WI38 (cell line): ENCODE data around the gene UMOD.
"Not testable (repeated sequence)": the region's sequence is repeated elsewhere in the genome, so short reads cannot be mapped to it uniquely, and the experiment has no call there.

Experiments
- H3K4me3 ChIP-seq: 2 replicates; pipeline ENCODE4 v1.5.1; 2011; ENCODE audit warnings: low read depth, mild to moderate bottlenecking, control low read depth, low read length
- TF ChIP-seq, protein P1 (sequence below): IDR thresholded peaks from 2 replicates; pipeline ENCODE4 v1.5.1; 2012; ENCODE audit warnings: low read depth, mild to moderate bottlenecking, control low read depth, low read length

The UMOD gene

DNA sequence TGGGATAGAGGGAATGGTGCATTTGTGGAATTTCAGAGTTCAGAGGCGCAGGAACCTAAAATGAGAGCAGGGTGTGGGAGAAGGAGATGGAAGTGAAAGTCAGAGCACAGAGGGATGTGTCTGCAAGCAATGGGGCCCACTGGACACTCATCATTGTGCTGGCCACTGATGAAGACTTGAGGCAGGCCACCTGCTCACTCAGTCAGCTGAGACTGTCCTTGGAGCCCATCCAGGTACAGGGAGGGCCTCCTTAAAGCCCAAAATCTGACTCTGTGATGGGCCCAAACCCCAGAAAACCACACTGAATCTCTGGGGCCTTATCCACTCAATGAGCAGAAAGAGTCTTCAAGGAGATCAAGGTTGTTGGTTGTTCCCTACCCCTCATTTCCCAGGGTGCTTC, 30.8 kb downstream of the UMOD start:
- TF ChIP-seq, protein P1, sequence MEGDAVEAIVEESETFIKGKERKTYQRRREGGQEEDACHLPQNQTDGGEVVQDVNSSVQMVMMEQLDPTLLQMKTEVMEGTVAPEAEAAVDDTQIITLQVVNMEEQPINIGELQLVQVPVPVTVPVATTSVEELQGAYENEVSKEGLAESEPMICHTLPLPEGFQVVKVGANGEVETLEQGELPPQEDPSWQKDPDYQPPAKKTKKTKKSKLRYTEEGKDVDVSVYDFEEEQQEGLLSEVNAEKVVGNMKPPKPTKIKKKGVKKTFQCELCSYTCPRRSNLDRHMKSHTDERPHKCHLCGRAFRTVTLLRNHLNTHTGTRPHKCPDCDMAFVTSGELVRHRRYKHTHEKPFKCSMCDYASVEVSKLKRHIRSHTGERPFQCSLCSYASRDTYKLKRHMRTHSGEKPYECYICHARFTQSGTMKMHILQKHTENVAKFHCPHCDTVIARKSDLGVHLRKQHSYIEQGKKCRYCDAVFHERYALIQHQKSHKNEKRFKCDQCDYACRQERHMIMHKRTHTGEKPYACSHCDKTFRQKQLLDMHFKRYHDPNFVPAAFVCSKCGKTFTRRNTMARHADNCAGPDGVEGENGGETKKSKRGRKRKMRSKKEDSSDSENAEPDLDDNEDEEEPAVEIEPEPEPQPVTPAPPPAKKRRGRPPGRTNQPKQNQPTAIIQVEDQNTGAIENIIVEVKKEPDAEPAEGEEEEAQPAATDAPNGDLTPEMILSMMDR = no peak
- no peak overlapping the region for H3K4me3 ChIP-seq

DNA sequence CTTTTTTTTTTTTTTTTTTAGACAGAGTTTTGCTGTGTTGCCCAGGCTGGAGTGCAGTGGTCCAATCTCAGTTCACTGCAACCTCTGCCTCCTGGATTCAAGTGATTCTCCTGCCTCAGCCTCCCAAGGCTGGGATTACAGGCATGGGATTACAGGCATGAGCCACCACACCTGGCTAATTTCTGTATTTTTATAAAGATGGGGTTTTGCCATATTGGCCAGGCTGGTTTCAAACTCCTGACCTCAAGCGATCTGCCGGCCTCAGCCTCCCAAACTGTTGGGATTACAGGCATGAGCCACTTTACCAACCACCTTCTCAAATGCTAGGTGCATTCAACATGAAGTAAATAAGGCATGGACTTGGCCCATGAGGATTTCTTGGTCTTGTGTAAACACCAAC, 31.5 kb downstream of the UMOD start:
- H3K4me3 ChIP-seq = not testable (repeated sequence)

- TF ChIP-seq, protein P1 = no peak
- H3K4me3 ChIP-seq = no peak overlapping the region
Measured at GRCh38 chr16:20320592-20320991, 31.9 kb downstream of the UMOD start.

- no peak overlapping the region for H3K4me3 ChIP-seq
- TF ChIP-seq, protein P1 = no peak
Measured at GRCh38 chr16:20320178-20320577, 32.3 kb downstream of the UMOD start.

DNA sequence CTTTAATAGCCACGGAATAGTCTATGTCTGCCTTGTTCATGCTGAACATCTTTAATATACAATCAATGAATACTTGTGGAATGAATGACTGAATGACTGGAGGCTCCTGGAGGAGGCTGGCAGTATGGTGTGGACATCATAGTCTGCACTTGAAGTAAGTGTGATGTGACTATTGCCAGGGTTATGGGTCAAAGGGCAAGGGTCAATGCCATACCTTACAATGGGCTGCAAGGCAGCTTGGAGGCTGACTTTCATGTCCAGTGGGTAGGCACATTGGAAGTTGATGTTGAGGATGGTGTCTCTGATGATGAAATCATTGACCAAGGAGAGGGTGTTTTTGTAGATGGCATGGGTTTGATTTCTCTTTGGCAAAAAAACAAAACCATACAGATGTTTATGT, 33.1 kb downstream of the UMOD start:
- TF ChIP-seq, protein P1 = no peak

DNA sequence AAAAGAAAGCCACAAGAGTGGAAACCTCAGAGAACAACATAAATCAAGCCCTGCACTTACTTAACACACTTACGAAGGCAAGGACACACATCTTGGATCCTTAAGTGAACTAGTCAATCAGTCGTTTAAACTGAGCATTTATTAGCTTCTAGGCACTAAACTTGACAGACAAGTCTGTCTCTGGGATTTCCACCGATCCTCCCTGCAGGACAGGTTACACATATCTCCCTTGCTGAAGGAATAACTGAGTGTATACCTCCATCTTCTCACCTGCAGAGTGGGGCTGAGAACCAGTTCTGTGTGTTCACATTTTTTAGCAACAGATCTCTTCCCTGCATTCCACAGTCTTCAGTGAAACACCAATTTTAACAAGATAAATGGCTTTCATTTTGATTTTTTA, 34.1 kb downstream of the UMOD start:
- TF ChIP-seq, protein P1 = no peak
- no peak overlapping the region for H3K4me3 ChIP-seq

More for the DNA sequence above, 33.1 kb downstream of the UMOD start:
- H3K4me3 ChIP-seq = no peak overlapping the region

GRCh38 chr16:20318006-20318405, 34.5 kb downstream of the UMOD start:
- TF ChIP-seq, protein P1 = no peak
- no peak overlapping the region for H3K4me3 ChIP-seq

DNA sequence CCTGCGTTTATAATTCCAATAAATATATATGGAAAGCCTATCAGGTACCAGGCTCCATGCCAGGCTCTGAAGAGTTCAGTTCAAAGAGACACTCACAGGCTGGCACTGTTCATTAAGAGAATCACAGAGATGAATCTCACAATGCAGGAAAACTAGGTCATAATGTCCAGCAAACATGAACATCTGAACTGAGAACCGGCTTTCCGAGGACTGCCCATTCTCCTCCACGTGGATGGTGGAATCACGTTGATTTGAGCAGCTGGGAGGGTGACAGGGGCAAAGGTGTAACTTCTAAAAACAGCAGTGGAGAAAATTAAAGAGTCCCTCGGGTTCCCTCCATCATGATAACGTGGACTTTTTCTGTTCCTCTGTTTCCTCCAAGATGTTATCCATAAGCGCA, 35.4 kb downstream of the UMOD start:
- TF ChIP-seq, protein P1 = no peak
- H3K4me3 ChIP-seq = no peak overlapping the region
